Measurements from ENCODE around the gene MAPK12.

The MAPK12 gene

DNA sequence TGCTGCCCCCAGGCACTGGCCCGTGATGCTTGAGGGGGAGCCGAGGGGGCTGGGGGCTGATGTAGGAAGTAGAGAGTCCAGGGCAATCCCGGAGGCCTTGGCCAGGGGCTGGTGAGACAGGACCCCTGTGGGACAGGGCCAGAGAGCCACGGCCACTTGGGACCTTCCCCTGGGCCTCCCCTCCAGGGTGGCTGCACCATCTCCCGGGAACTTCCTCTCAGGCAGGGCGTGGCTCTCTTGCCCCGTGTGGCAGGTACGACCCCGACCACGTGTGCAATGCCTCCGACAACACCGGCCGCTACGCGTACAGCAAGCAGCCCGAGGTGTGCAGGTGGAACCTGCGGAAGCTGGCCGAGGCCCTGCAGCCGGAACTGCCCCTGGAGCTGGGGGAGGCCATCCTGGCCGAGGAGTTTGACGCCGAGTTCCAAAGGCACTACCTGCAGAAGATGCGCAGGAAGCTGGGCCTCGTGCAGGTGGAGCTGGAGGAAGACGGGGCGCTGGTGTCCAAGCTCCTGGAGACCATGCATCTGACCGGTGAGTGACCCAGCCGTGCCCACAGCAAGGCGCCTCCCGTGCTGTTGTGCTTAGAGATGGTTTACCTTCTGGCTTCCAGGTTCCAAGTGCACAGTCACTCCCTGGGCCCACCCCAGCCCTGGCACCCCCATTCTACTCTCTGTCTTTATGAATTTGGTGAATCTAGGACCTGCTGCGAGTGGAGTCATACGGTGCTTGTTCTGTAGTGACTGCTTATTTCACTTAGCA, 50.9 kb downstream of the MAPK12 start:
- H3K4me3 ChIP-seq (ENCODE audit: low read depth, low read length), result no peak overlapping the region
- TF ChIP-seq, protein P1, sequence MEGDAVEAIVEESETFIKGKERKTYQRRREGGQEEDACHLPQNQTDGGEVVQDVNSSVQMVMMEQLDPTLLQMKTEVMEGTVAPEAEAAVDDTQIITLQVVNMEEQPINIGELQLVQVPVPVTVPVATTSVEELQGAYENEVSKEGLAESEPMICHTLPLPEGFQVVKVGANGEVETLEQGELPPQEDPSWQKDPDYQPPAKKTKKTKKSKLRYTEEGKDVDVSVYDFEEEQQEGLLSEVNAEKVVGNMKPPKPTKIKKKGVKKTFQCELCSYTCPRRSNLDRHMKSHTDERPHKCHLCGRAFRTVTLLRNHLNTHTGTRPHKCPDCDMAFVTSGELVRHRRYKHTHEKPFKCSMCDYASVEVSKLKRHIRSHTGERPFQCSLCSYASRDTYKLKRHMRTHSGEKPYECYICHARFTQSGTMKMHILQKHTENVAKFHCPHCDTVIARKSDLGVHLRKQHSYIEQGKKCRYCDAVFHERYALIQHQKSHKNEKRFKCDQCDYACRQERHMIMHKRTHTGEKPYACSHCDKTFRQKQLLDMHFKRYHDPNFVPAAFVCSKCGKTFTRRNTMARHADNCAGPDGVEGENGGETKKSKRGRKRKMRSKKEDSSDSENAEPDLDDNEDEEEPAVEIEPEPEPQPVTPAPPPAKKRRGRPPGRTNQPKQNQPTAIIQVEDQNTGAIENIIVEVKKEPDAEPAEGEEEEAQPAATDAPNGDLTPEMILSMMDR (IDR thresholded peaks at IDR 0.05; ENCODE audit: insufficient read depth, low read depth, low read length, missing control alignments), result no peak
- DNase-seq (ENCODE audit: low read depth), result peak; percentile 9

DNA sequence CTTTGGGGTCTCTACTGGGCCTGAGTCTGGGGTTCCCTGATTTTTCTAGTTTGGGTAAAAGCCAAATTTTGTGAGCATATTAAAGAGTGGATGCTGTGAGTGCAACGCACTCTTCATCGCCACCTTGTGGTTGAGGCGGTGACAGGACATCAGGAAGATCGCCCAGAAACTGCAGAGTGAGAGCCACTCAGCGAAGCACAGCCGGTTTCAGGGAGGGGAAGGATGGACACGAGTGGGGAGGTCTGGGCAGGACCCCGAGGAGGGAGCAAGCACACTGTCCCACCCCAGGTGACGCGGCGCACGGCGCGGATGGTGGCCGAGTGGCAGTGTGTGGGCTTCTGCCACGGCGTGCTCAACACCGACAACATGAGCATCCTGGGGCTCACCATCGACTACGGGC, 51.6 kb downstream of the MAPK12 start:
- peak; percentile 74 for DNase-seq (ENCODE audit: low read depth)
- TF ChIP-seq, protein P1 (IDR thresholded peaks at IDR 0.05; ENCODE audit: insufficient read depth, low read depth, low read length, missing control alignments), result peak; percentile 83
- H3K4me3 ChIP-seq (ENCODE audit: low read depth, low read length), result no peak overlapping the region

- H3K4me3 ChIP-seq (ENCODE audit: low read depth, low read length), result no peak overlapping the region
- TF ChIP-seq, protein P1 (IDR thresholded peaks at IDR 0.05; ENCODE audit: insufficient read depth, low read depth, low read length, missing control alignments), result no peak
- DNase-seq (ENCODE audit: low read depth), result peak; percentile 5
Observed at GRCh38 chr22:50208939-50209892, 52.3 kb downstream of the MAPK12 start.

DNA sequence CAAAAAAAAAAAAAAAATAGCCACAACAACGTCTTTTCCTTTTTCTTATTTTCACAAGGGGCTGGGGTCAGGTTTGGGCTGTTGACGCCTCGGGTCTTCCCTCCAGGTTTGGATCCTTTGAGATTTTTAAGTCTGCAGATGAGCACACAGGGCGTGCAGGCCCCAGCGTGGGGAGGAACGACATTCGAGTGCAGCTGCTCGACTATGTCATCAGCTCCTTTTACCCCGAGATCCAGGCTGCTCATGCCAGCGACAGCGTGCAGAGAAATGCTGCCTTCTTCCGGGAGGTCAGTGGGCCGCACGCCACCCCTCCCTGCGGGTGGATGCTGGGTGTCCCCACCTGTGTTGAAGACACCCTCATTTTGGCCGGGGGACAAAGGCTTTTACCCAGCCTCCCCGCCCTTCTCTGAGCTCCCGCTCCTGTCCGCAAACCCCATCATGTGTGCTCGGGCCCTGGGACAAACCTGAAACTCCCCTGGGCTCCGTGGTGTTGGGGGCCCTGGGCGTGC, 53.0 kb downstream of the MAPK12 start:
- no peak for DNase-seq (ENCODE audit: low read depth)
- H3K4me3 ChIP-seq (ENCODE audit: low read depth, low read length), result no peak overlapping the region
- TF ChIP-seq, protein P1 (IDR thresholded peaks at IDR 0.05; ENCODE audit: insufficient read depth, low read depth, low read length, missing control alignments), result no peak

DNA sequence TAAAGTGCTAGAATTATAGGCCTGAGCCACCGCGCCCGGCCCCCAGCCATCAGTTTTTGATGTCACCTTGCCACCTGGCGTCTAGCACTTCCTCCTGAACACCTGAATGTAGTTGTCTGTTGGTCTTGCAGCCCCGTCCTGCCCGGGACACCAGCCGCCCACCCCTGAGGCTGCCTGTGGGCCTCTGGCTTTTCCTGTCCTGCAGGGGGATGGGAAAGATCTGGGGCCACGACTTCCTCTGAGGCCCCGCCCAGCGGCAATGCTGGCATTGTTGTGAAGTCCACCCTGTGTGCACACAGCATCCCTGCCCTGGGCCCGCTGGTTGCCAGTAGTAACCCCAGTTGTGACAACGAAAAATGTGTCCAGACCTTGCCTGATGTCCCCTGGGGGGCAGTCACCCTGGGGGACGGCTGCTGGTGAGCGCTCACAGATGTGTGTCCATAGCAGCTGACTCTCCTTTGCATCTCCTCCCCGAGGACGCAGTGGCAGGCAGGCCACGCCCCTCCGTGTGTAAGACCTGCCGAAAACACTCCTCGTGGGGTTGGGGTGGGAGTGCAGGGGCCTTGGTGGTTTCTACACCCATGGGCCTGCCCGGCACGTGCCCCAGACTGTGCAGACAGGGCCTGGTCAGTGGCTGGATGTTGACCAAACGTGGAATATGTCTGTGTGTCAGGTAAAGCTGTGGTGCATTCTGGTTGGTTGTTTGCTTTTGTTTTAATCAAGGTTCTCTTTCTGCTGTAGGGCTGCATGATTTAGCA, 53.9 kb downstream of the MAPK12 start:
- H3K4me3 ChIP-seq (ENCODE audit: low read depth, low read length), result no peak overlapping the region
- peak; percentile 9 for DNase-seq (ENCODE audit: low read depth)
- TF ChIP-seq, protein P1 (IDR thresholded peaks at IDR 0.05; ENCODE audit: insufficient read depth, low read depth, low read length, missing control alignments), result no peak

DNA sequence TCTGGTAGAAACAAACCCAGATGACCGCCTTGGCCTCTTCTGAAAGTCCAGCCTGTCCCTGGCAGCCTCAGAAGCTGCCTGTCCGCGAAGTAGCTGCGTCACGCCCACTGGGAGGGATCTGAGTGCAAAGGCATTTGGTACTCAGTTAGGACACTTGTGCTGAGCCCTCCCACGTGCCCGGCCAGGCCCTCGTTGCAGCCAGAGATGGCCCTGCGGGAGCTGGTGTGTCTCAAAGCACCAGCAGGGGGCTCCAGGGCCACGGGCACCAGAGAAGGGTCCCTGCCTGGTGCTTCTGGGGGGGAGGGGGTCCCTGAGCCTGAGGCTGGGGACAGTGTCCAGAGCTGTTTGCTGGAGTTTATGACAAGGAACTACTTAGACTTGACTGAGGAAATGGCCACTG, 54.9 kb downstream of the MAPK12 start:
- DNase-seq (ENCODE audit: low read depth), result peak; percentile 24
- H3K4me3 ChIP-seq (ENCODE audit: low read depth, low read length), result no peak overlapping the region
- TF ChIP-seq, protein P1 (IDR thresholded peaks at IDR 0.05; ENCODE audit: insufficient read depth, low read depth, low read length, missing control alignments), result peak; percentile 35

Data from GM12865 (cell line).